Ectodermal cell (in vitro differentiated cells): Measurements from ENCODE around the gene PLEKHH3.

Source experiments
- H3K27ac ChIP-seq: 2 replicates; pipeline ENCODE4 v1.7.0; 2013; ENCODE audit warnings: mild to moderate bottlenecking, low read depth, low read length; ENCODE audit not compliant: insufficient read depth, poor library complexity, severe bottlenecking
- H3K27me3 ChIP-seq: 2 replicates; pipeline ENCODE4 v1.7.0; 2013; ENCODE audit warnings: mild to moderate bottlenecking, low read length; ENCODE audit not compliant: insufficient read depth, control insufficient read depth, poor library complexity, severe bottlenecking
- H3K36me3 ChIP-seq: one replicate; pipeline ENCODE4 v1.7.0; 2013; ENCODE audit warnings: low read length; ENCODE audit not compliant: control insufficient read depth, insufficient read depth
- H3K4me1 ChIP-seq: one replicate; pipeline ENCODE4 v1.7.0; 2013; ENCODE audit warnings: low read length; ENCODE audit not compliant: control insufficient read depth, insufficient read depth
- H3K4me3 ChIP-seq: 2 replicates; pipeline ENCODE4 v1.7.0; 2013; ENCODE audit warnings: low read depth, low read length, control low read depth; ENCODE audit not compliant: insufficient read depth
- H3K9me3 ChIP-seq: 2 replicates; pipeline ENCODE4 v1.7.0; 2013; ENCODE audit warnings: mild to moderate bottlenecking, low read length, moderate library complexity; ENCODE audit not compliant: control insufficient read depth
- WGBS, 2 experiments: methylation state at CpG; one replicate each; pipeline ENCODE4 v1.1.7; 2013; ENCODE audit warnings: missing lambda C conversion rate in 2 of 2; 5-methylcytosine and 5-hydroxymethylcytosine counted together

Gene PLEKHH3

DNA sequence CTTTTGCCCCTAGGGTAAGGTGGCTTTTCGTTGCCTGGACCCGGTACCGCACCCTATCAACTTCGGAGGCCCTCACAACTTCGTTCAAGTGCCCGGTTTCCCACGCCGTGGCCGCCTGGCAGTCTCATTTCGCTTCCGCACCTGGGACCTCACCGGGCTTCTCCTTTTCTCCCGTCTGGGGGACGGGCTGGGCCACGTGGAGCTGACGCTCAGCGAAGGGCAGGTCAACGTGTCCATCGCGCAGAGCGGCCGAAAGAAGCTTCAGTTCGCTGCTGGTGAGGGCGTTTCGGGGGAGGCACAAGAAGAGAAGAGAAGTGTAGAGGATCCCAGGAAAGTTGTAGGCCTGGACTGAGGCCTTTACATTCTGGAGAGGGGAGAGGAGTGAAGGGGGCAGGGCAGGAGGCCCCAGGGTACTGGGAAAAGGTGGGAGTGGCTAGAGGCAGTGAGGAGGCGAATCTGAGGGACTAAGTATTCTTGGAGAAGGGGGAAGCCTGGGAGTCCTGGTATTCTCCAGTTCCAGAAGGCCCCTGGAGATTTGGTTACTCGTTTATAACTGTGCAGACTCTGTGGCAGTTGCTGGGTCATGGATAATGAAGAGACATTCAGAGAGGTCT is 11.0 kb upstream of the PLEKHH3 start:
- whole genome bisulfite sequencing, 2 experiments: 91 to 92% methylated on average over 27 of the region's 27 CpGs
- Histone ChIP-seq H3K36me3 (peaks cover 15% of the 10 kb centered on the region), H3K27ac (no peak overlapping the region), H3K4me3 (no peak overlapping the region), H3K27me3 (peaks cover 4% of the 10 kb centered on the region), H3K9me3 (no peaks in the 10 kb centered on the region), H3K4me1 (peaks cover 10% of the 10 kb centered on the region)

DNA sequence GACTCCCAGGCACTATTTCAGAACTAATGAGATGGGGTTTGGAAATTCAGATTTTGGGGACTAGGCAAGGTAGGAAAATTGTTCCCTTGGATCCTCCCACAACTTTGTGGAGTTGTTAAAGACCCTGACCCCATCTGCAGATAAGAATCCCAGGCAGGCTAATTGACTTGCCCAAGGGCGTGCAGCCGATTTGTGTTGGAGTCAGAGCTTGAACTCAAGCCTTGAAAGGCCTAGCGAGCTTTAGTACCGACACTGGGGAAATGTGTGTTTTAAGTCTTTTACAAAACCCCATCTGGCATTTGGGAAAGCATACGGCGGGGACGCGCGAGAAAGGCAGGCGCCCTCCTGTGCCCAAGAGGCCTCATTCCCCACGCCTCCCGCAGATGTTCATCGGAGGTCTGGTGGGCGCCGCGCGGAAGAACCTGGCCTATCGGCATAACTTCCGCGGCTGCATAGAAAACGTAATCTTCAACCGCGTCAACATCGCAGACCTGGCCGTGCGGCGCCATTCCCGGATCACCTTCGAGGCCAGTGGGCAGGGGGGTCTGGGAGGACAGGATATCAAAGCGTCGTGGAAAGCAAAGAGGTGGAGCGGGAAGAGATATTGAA is 9.8 kb upstream of the PLEKHH3 start:
- Histone ChIP-seq H3K27me3 (peaks cover 5% of the 10 kb centered on the region), H3K36me3 (peaks cover 15% of the 10 kb centered on the region), H3K4me3 (no peak overlapping the region), H3K4me1 (peaks cover 13% of the 10 kb centered on the region), H3K9me3 (no peaks in the 10 kb centered on the region), H3K27ac (no peak overlapping the region)
- WGBS, 2 experiments: 94 to 95% methylated on average over 32 of the region's 32 CpGs

DNA sequence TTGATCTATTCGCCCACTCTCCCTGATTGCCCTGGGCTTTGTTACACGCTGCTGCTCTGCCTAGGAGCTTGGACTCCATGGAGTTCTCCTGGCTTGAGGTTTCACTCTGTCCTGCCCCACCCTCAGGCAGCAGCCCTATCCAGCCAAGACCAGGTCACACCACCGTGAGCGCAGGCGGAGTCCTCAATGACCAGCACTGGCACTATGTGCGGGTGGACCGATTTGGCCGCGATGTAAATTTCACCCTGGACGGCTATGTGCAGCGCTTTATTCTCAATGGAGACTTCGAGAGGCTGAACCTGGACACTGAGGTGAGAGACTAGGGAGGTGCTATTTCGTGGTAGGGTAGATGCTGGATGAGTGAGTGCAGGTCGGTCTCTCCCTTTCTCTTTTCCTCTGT is 9.0 kb upstream of the PLEKHH3 start:
- Histone ChIP-seq H3K4me1 (peaks cover 10% of the 10 kb centered on the region), H3K9me3 (no peaks in the 10 kb centered on the region), H3K4me3 (no peak overlapping the region), H3K36me3 (peaks cover 15% of the 10 kb centered on the region), H3K27me3 (peaks cover 8% of the 10 kb centered on the region), H3K27ac (no peak overlapping the region)
- WGBS, 2 experiments: 94% methylated on average over 14 of the region's 14 CpGs

DNA sequence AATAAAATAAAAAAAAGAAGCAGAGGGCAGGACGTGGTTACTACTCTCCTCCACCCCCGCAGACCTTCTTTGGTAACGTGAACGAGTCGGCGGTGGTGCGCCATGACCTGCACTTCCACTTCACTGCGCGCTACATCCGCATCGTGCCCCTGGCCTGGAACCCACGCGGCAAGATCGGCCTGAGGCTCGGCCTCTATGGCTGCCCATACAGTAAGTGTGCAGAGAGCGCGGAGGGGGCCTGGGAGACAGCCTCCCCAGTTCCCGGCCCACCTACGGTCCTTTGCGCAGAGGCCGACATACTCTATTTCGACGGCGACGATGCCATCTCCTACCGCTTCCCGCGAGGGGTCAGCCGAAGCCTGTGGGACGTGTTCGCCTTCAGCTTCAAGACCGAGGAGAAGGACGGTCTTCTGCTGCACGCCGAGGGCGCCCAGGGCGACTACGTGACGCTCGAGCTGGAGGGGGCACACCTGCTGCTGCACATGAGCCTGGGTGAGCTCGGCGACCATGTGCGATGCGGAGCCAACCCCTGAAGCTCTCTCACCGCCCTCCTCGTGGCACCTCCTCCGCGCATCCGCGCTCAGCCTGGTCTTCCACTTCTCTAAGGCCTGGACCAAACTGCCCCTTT is 8.2 kb upstream of the PLEKHH3 start:
- peaks cover 14% of the 10 kb centered on the region for H3K36me3 ChIP-seq

DNA sequence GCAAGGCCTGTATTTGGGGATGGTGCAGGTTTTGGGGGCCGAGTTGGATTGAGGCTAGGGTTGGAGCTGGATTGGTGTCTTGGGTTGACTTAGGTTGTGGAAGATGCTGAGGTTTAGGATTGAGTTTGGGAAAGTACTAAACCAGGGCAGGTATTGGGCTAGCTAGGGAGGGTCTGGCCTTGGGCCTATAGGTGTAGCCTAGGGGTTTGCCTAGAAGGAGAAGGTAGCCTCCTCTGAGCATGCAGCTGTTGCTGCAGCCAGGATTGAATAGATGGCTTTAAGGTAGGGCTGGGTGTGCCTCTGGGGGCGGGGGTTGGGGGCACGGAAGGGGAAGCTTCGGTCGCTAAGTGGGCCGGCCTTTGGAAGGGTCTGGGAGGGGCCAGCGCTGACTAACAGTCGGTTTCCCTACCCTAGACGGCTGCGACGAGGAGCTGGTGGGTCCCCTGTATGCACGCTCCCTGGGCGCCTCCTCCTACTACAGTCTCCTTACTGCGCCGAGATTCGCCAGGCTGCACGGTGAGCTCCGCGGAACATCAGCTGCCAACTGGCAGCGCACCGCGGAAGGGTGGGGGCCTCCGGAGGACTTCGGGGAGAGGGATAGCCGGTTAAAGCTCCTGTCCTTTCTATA is 6.7 kb upstream of the PLEKHH3 start:
- 14 to 18% methylated on average over 25 of the region's 25 CpGs for WGBS, 2 experiments
- Histone ChIP-seq H3K9me3 (no peaks in the 10 kb centered on the region), H3K4me3 (peak overlapping the region; percentile 77), H3K4me1 (peaks cover 21% of the 10 kb centered on the region), H3K27ac (no peak overlapping the region), H3K36me3 (peaks cover 10% of the 10 kb centered on the region), H3K27me3 (peaks cover 16% of the 10 kb centered on the region)

More for the DNA sequence above, 8.2 kb upstream of the PLEKHH3 start:
- peaks cover 14% of the 10 kb centered on the region for H3K27me3 ChIP-seq
- 95 to 96% methylated on average over 50 of the region's 50 CpGs for WGBS, 2 experiments
- no peak overlapping the region for H3K4me3 ChIP-seq
- H3K27ac ChIP-seq: no peak overlapping the region
- H3K4me1 ChIP-seq: peaks cover 15% of the 10 kb centered on the region
- no peaks in the 10 kb centered on the region for H3K9me3 ChIP-seq

DNA sequence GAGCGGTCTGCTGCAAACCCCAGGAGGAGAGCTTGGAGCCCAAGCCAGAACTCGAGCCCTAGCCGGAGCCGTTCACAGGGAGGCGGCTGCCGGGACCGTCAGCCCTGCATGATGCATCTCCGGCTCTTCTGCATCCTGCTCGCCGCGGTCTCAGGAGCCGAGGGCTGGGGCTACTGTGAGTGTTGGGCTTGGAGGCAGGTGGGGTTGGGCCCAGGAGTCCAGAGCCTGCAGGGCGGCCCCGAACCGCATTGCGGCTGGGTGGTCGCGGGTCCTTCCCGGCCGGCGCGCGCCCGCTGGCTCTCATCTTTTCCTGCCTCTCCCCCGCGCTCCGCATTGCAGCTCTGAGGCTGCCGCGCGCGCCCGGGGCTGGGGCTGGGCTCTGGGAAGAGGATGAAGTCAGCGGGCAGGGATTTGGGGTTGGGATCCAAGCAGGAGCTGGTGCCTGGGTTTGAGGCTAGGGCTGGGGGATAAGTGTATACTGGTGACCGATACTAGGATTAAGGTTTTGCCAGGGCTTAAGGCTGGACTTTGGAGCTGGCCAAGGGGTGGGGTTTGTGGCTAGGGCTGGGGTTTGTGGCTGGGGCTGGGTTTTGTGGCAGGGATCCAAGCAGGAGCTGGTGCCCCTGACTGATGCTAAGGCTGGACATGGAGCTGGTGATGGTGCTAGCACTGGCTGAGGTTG is 6.1 kb upstream of the PLEKHH3 start:
- 0 to 1% methylated on average over 34 of the region's 34 CpGs for WGBS, 2 experiments
- peak overlapping the region; percentile 46 for H3K27ac ChIP-seq
- H3K9me3 ChIP-seq: no peaks in the 10 kb centered on the region
- peaks cover 21% of the 10 kb centered on the region for H3K4me1 ChIP-seq
- peaks cover 10% of the 10 kb centered on the region for H3K36me3 ChIP-seq
- peak overlapping the region; percentile 77 for H3K4me3 ChIP-seq
- H3K27me3 ChIP-seq: peaks cover 16% of the 10 kb centered on the region

DNA sequence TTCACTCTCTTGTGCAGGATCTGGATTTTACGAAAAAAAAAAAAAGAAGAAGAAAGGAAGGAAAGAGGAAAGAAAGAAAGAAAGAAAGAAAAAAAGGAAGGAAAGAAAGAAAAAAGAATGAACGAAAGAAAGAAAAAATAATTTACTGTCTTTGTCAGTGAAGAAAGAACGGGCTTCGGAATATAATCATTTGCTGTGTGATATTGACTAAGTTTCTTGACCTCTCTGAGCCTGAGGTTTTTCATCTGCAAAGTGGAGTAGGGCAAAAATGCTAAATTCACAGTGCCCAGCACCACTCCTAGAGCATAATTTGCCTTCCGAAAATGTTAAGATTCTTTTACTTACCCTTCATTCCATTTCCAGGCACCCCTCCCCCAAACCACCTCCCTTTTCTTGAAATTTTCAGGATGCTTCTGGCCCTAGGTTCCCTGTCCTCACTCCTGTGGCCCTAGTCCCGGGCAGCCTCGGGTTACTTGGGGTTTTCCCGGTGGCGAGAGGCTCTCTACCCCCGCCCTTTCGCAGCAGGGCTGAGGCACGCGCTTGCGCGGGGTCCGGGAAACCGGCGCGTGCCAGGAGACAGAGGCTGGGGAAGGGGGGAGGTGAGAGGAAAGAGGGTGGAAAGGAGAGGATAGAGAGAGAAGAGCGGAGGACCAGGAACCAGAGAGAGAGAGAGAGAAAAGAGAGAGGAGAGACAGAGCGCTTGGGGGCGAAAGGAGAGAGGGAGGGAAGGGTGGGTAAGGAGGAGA is 5.4 kb upstream of the PLEKHH3 start, which contains the start of gene CNTNAP1:
Gene CNTNAP1, plus strand, starts transcription at position 556 of the 746 bp plus-strand sequence. CDS start 299 bp downstream, outside the sequence.
- H3K36me3 ChIP-seq: peaks cover 10% of the 10 kb centered on the region
- 5 to 8% methylated on average over 22 of the region's 22 CpGs for WGBS, 2 experiments
- peaks cover 16% of the 10 kb centered on the region for H3K27me3 ChIP-seq
- no peaks in the 10 kb centered on the region for H3K9me3 ChIP-seq
- H3K27ac ChIP-seq: peak within 1 kb of the TSS; percentile 46
- peak within 1 kb of the TSS; percentile 77 for H3K4me3 ChIP-seq
- H3K4me1 ChIP-seq: peaks cover 28% of the 10 kb centered on the region

DNA sequence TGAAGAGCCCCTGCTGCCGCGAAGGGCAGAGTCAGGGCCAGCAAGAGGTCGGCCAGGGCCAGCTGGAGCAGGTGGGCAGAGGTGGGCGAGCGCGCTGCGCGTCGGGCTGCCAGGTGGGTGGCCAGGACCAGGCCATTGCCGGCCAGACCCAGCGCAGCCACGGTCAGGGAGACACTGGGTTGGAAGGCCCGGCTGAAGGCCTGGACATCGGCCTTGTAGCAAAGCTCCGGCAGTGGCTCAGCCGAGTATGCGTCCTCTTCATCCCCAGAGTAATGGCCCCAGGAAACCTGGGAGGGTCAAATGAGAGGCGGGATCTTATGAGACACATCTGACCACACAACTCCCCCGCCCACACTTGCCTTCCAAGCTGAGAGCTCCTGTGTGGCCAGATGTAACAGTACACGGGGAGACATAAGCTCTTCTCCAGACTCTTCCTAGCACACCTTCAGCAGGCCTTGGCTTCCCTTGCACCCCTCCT is 3.6 kb upstream of the PLEKHH3 start:
- Histone ChIP-seq H3K27me3 (peaks cover 24% of the 10 kb centered on the region), H3K36me3 (peaks cover 4% of the 10 kb centered on the region), H3K4me3 (peak overlapping the region; percentile 68), H3K4me1 (peaks cover 34% of the 10 kb centered on the region), H3K27ac (no peak overlapping the region), H3K9me3 (no peaks in the 10 kb centered on the region)
- 88 to 89% methylated on average over 20 of the region's 20 CpGs for WGBS, 2 experiments

DNA sequence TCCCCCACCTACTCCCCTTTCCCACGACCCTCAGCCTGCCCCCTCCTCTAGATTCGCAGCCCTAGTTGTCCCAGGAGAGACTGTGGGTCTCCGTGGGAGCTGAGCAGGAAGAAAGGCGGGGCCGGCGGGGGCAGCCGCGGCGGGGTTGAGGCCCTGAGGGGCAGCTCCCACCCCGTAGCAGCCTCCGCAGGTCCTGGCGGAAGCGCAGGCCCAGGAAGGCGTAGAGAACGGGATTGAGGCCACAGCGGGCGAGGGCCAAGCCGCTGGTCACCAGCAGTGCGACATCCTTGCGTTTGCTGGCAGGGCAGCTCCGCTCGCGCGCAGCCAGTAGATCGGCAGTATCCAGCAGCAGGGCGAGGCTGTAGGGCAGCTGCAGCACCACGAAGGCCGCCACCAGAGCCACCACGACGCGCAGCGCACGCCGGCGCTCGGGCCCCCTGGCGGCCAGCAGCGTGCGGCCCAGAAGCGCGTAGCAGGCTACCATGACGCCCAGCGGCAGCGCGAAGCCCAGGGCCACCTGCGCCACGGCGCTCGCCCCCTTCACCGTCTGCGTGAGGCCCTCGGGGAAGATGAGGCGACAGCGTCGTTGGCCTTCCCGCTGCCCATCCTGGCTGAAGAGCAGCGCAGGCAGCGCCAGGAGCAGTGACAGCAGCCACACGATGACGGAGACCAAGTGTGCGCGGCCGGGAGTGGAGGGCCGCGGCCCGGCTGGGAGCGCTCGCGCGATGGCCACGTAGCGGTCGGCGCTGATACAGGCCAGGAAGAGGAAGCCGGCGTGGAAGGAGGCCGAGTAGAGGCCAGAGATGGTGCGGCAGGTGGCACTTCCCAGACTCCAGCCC is 2.9 kb upstream of the PLEKHH3 start:
- Histone ChIP-seq H3K27ac (peak overlapping the region; percentile 80), H3K36me3 (no peaks in the 10 kb centered on the region), H3K27me3 (peaks cover 30% of the 10 kb centered on the region), H3K4me1 (peaks cover 38% of the 10 kb centered on the region), H3K9me3 (no peaks in the 10 kb centered on the region), H3K4me3 (peak overlapping the region; percentile 68)
- 18 to 19% methylated on average over 78 of the region's 78 CpGs for WGBS, 2 experiments
